CD4-positive, alpha-beta T cell treated with Interleukin-15 for 1 hour (primary cell): ENCODE results near the gene CEP170.

Experiments
- DNase-seq: peaks from one replicate; pipeline ENCODE4 v3.0.0-alpha.2; 2020

The CEP170 gene

GRCh38 chr1:243254927-243255790 lies at the start of gene CEP170:
TSS of gene CEP170 (minus strand) at chr1:243255281. CDS start at chr1:243225280, 30,001 bp downstream.
- DNase-seq: peak; percentile 92

- DNase-seq: no peak
These were observed 46.0 kb upstream of the CEP170 start for GRCh38 chr1:243301059-243301458.

- DNase-seq: no peak
These were observed 44.0 kb upstream of the CEP170 start for GRCh38 chr1:243299069-243299468.

- no peak for DNase-seq
These were observed 39.6 kb upstream of the CEP170 start for GRCh38 chr1:243294723-243295121.

- no peak for DNase-seq
These were observed 39.1 kb upstream of the CEP170 start for GRCh38 chr1:243293941-243294722.

GRCh38 chr1:243292117-243292516 lies 37.0 kb upstream of the CEP170 start:
- DNase-seq: no peak

GRCh38 chr1:243291292-243291691 lies 36.2 kb upstream of the CEP170 start:
- DNase-seq: no peak

- no peak for DNase-seq
These were observed 33.0 kb upstream of the CEP170 start for GRCh38 chr1:243288062-243288461.

- DNase-seq: peak; percentile 33
These were observed 32.6 kb upstream of the CEP170 start for GRCh38 chr1:243287652-243288051.

- no peak for DNase-seq
These were observed 32.0 kb upstream of the CEP170 start for GRCh38 chr1:243287123-243287460.

- DNase-seq: no peak
These were observed 31.5 kb upstream of the CEP170 start for GRCh38 chr1:243286409-243287122.

GRCh38 chr1:243281672-243282071 lies 26.6 kb upstream of the CEP170 start:
- DNase-seq: no peak

- no peak for DNase-seq
These were observed 25.6 kb upstream of the CEP170 start for GRCh38 chr1:243280571-243281129.

GRCh38 chr1:243275316-243275715 lies 20.2 kb upstream of the CEP170 start:
- DNase-seq: no peak

GRCh38 chr1:243273945-243274344 lies 18.9 kb upstream of the CEP170 start:
- no peak for DNase-seq

GRCh38 chr1:243273506-243273905 lies 18.4 kb upstream of the CEP170 start:
- DNase-seq: no peak

- DNase-seq: no peak
These were observed 17.3 kb upstream of the CEP170 start for GRCh38 chr1:243272401-243272800.

GRCh38 chr1:243271996-243272395 lies 16.9 kb upstream of the CEP170 start:
- DNase-seq: no peak

- DNase-seq: no peak
These were observed 15.2 kb upstream of the CEP170 start for GRCh38 chr1:243270097-243270864.

GRCh38 chr1:243269461-243269801 lies 14.3 kb upstream of the CEP170 start:
- no peak for DNase-seq

GRCh38 chr1:243268751-243269460 lies 13.8 kb upstream of the CEP170 start:
- DNase-seq: no peak
